GM12864 (cell line): ENCODE measurements around the gene STK38L.

ENCODE experiments used
- DNase-seq: peaks from one replicate; pipeline ENCODE4 v3.0.0-alpha.2; 2011; ENCODE audit warnings: low read depth
- H3K4me3 ChIP-seq: 2 replicates; pipeline ENCODE4 v1.5.1; 2011; ENCODE audit warnings: mild to moderate bottlenecking, low read depth, low read length, control low read depth
- CTCF ChIP-seq: IDR thresholded peaks from 2 replicates; pipeline ENCODE4 v1.5.1; 2011; ENCODE audit warnings: low read depth, mild to moderate bottlenecking, moderate library complexity, low read length, control low read depth, inconsistent platforms; ENCODE audit errors: missing control alignments

The STK38L gene

GRCh38 chr12:27207615-27208413, 36.3 kb upstream of the STK38L start:
- no peak for TF ChIP-seq CTCF
- H3K4me3 ChIP-seq: peak overlapping the region; percentile 27
- DNase-seq: peak; percentile 84

- H3K4me3 ChIP-seq: no peak overlapping the region
- no peak for TF ChIP-seq CTCF
- DNase-seq: no peak
Measured at GRCh38 chr12:27208414-27208750, 35.7 kb upstream of the STK38L start.

- H3K4me3 ChIP-seq: no peak overlapping the region
- TF ChIP-seq CTCF: no peak
- no peak for DNase-seq
Measured at GRCh38 chr12:27209257-27209910, 34.7 kb upstream of the STK38L start.

GRCh38 chr12:27210187-27210586, 33.9 kb upstream of the STK38L start:
- no peak for DNase-seq
- no peak for TF ChIP-seq CTCF
- no peak overlapping the region for H3K4me3 ChIP-seq

- DNase-seq: no peak
- H3K4me3 ChIP-seq: no peak overlapping the region
- no peak for TF ChIP-seq CTCF
Measured at GRCh38 chr12:27212861-27213260, 31.2 kb upstream of the STK38L start.

GRCh38 chr12:27213304-27213703, 30.8 kb upstream of the STK38L start:
- no peak overlapping the region for H3K4me3 ChIP-seq
- no peak for DNase-seq
- no peak for TF ChIP-seq CTCF
